Hematopoietic multipotent progenitor cell (in vitro differentiated cells): ENCODE results near the gene ASIC4. TPM values are rescaled to one million over a fixed set of nuclear protein-coding genes. Genes with fewer than 3 reads are reported as not detected.

Experiments
- DNase-seq, 3 donors: peaks; one replicate each; pipeline ENCODE4 v3.0.0-alpha.2; 2011 to 2015; ENCODE audit warnings: low read depth in 2 of 3, low spot score in 2 of 3
- total RNA-seq: library from RNA; depleted of rRNA; stranded (reverse); fragments of >200 nt; gene quantifications from one replicate; pipeline ENCODE4 v1.2.3, GENCODE V29; 2012

Gene ASIC4
- total RNA-seq, 1 donor: 0.27 TPM

- DNase-seq: no peak
Observed at GRCh38 chr2:219531639-219532377, 17.5 kb downstream of the ASIC4 start.

GRCh38 chr2:219532378-219532649 lies 18.0 kb downstream of the ASIC4 start:
- no peak for DNase-seq

GRCh38 chr2:219533930-219534661 lies 19.8 kb downstream of the ASIC4 start:
- DNase-seq: no peak

GRCh38 chr2:219536425-219536824 lies 22.1 kb downstream of the ASIC4 start:
- no peak for DNase-seq

- no peak for DNase-seq
Observed at GRCh38 chr2:219536967-219537366, 22.7 kb downstream of the ASIC4 start.

GRCh38 chr2:219537657-219538488 lies 23.6 kb downstream of the ASIC4 start:
- DNase-seq: no peak

- DNase-seq: no peak
Observed at GRCh38 chr2:219538504-219538951, 24.2 kb downstream of the ASIC4 start.

GRCh38 chr2:219538956-219539788 lies 24.9 kb downstream of the ASIC4 start:
- DNase-seq: no peak

- DNase-seq: no peak
Observed at GRCh38 chr2:219539926-219540678, 25.8 kb downstream of the ASIC4 start.

- no peak for DNase-seq
Observed at GRCh38 chr2:219540784-219541504, 26.7 kb downstream of the ASIC4 start.

GRCh38 chr2:219541611-219542180 lies 27.4 kb downstream of the ASIC4 start:
- peak; percentile 79 to 86 (median 80) for DNase-seq

GRCh38 chr2:219542931-219543595 lies 28.8 kb downstream of the ASIC4 start:
- no peak for DNase-seq

- DNase-seq: peak; percentile 86 to 98 (median 97)
Observed at GRCh38 chr2:219543596-219544358, 29.5 kb downstream of the ASIC4 start, which contains the start of the genes CHPF and TMEM198. CHPF (minus strand) TSS chr2:219543809; CDS start chr2:219543538, 271 bp downstream. TMEM198 (plus strand) TSS chr2:219544028; CDS start chr2:219544728, 700 bp downstream.

GRCh38 chr2:219544567-219544966 lies 30.3 kb downstream of the ASIC4 start:
- no peak for DNase-seq

GRCh38 chr2:219545295-219545942 lies 31.1 kb downstream of the ASIC4 start:
- no peak for DNase-seq

- no peak for DNase-seq
Observed at GRCh38 chr2:219545943-219546352, 31.7 kb downstream of the ASIC4 start.

- DNase-seq: no peak
Observed at GRCh38 chr2:219547621-219548020, 33.3 kb downstream of the ASIC4 start.
